ENCODE measurements around the gene THSD4.

Gene THSD4

GRCh38 chr15:71469413-71469812 lies 354.1 kb downstream of the THSD4 start:
- no peak for DNase-seq

GRCh38 chr15:71471347-71471746 lies 356.1 kb downstream of the THSD4 start:
- no peak for DNase-seq

GRCh38 chr15:71472566-71472965 lies 357.3 kb downstream of the THSD4 start:
- no peak for DNase-seq

- DNase-seq: no peak
Measured at GRCh38 chr15:71473751-71474150, 358.5 kb downstream of the THSD4 start.

GRCh38 chr15:71476823-71477222 lies 361.6 kb downstream of the THSD4 start:
- no peak for DNase-seq

- DNase-seq: no peak
Measured at GRCh38 chr15:71480556-71480955, 365.3 kb downstream of the THSD4 start.

GRCh38 chr15:71484080-71484479 lies 368.8 kb downstream of the THSD4 start:
- DNase-seq: no peak

GRCh38 chr15:71485094-71485693 lies 369.9 kb downstream of the THSD4 start:
- DNase-seq: no peak

GRCh38 chr15:71489570-71489969 lies 374.3 kb downstream of the THSD4 start:
- no peak for DNase-seq

- DNase-seq: no peak
Measured at GRCh38 chr15:71493526-71493925, 378.3 kb downstream of the THSD4 start.

- no peak for DNase-seq
Measured at GRCh38 chr15:71494563-71495397, 379.5 kb downstream of the THSD4 start.

GRCh38 chr15:71495398-71495780 lies 380.1 kb downstream of the THSD4 start:
- DNase-seq: no peak

GRCh38 chr15:71496336-71496955 lies 381.2 kb downstream of the THSD4 start:
- DNase-seq: no peak

GRCh38 chr15:71501344-71502076 lies 386.2 kb downstream of the THSD4 start:
- no peak for DNase-seq

- no peak for DNase-seq
Measured at GRCh38 chr15:71502077-71502432, 386.8 kb downstream of the THSD4 start.

GRCh38 chr15:71505962-71506361 lies 390.7 kb downstream of the THSD4 start:
- DNase-seq: no peak

GRCh38 chr15:71506946-71507345 lies 391.7 kb downstream of the THSD4 start:
- no peak for DNase-seq

- no peak for DNase-seq
Measured at GRCh38 chr15:71508081-71508682, 392.9 kb downstream of the THSD4 start.

GRCh38 chr15:71509139-71509538 lies 393.9 kb downstream of the THSD4 start:
- DNase-seq: no peak

GRCh38 chr15:71510763-71511162 lies 395.5 kb downstream of the THSD4 start:
- no peak for DNase-seq

GRCh38 chr15:71511796-71512681 lies 396.8 kb downstream of the THSD4 start:
- no peak for DNase-seq

GRCh38 chr15:71512682-71513006 lies 397.4 kb downstream of the THSD4 start:
- no peak for DNase-seq
